ENCODE data around the gene CRACR2B. TPM values are rescaled to one million over a fixed set of nuclear protein-coding genes. Genes with fewer than 3 reads are reported as not detected.

The CRACR2B gene
- total RNA-seq, 1 donor = 0.72 TPM

DNA sequence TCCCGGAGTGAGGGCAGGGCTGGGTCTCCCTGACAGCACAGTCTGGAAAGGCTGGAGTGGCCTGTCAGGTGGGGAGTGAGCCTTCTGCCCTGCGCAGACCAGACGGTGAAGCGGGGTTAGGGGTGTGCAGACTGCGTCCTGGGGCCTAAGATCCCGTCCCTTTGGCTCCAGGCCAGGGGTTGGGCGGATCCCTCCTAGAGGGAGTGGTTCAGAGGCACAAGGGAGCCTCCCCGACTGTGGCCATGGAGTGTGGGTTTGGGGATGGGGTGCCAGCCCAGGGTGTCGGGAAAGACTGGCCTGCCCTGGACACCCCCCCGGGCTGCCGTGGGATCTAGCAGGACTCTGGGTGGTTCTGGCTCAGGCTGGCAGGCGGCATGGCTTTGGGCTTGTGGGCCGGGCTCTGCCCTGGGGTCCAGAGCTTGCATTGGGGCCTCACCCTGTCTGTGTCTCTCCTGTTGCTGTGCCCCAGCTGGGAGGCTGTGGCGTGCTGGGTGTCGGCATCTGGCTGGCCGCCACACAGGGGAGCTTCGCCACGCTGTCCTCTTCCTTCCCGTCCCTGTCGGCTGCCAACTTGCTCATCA, 34.5 kb downstream of the CRACR2B start:
- H3K36me3 ChIP-seq (ENCODE audit: insufficient read depth, low read length) = peaks cover 13% of the 10 kb centered on the region
- no peak overlapping the region for H3K4me2 ChIP-seq (ENCODE audit: insufficient read depth, low read length)
- H3K27me3 ChIP-seq (ENCODE audit: insufficient read depth, low read length) = no peaks in the 10 kb centered on the region
- DNase-seq (ENCODE audit: insufficient read length, low spot score, missing footprints) = no peak
- H3K79me2 ChIP-seq (ENCODE audit: insufficient read depth, low read length) = peaks cover 43% of the 10 kb centered on the region
- TF ChIP-seq, protein P1, sequence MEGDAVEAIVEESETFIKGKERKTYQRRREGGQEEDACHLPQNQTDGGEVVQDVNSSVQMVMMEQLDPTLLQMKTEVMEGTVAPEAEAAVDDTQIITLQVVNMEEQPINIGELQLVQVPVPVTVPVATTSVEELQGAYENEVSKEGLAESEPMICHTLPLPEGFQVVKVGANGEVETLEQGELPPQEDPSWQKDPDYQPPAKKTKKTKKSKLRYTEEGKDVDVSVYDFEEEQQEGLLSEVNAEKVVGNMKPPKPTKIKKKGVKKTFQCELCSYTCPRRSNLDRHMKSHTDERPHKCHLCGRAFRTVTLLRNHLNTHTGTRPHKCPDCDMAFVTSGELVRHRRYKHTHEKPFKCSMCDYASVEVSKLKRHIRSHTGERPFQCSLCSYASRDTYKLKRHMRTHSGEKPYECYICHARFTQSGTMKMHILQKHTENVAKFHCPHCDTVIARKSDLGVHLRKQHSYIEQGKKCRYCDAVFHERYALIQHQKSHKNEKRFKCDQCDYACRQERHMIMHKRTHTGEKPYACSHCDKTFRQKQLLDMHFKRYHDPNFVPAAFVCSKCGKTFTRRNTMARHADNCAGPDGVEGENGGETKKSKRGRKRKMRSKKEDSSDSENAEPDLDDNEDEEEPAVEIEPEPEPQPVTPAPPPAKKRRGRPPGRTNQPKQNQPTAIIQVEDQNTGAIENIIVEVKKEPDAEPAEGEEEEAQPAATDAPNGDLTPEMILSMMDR (IDR thresholded peaks at IDR 0.05; ENCODE audit: extremely low read depth, low read depth, low read length) = no peak
- no peak overlapping the region for H3K27ac ChIP-seq (ENCODE audit: low read depth, low read length)
- no peaks in the 10 kb centered on the region for H3K9me3 ChIP-seq (ENCODE audit: low read depth, low read length)
- H2AFZ ChIP-seq (ENCODE audit: low read length) = no peak overlapping the region
- H4K20me1 ChIP-seq (ENCODE audit: insufficient read depth, low read length) = peaks cover 54% of the 10 kb centered on the region
- H3K4me1 ChIP-seq (ENCODE audit: insufficient read depth, low read length) = peaks cover 7% of the 10 kb centered on the region
- no peak overlapping the region for H3K4me3 ChIP-seq (ENCODE audit: insufficient read depth, low read length)

DNA sequence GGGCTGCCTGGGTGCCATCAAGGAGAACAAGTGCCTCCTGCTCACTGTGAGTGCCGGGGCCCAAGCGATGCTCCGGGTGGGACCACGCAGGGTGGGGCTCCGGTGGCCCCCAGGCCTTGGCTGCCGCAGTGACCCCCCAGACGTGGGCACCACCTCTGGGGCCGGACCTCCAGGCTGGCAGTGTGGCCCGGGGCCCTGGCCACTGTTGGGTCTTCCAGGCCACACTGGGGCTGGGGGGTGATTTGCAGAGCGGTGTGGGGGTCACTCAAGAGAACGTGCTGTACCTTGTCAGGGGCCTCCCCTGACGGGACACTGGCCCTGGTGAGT, 34.9 kb downstream of the CRACR2B start:
- no peak overlapping the region for H3K4me3 ChIP-seq (ENCODE audit: insufficient read depth, low read length)
- H3K4me1 ChIP-seq (ENCODE audit: insufficient read depth, low read length) = peaks cover 7% of the 10 kb centered on the region
- H3K27ac ChIP-seq (ENCODE audit: low read depth, low read length) = no peak overlapping the region
- peaks cover 13% of the 10 kb centered on the region for H3K36me3 ChIP-seq (ENCODE audit: insufficient read depth, low read length)
- no peaks in the 10 kb centered on the region for H3K27me3 ChIP-seq (ENCODE audit: insufficient read depth, low read length)
- DNase-seq (ENCODE audit: insufficient read length, low spot score, missing footprints) = no peak
- H3K4me2 ChIP-seq (ENCODE audit: insufficient read depth, low read length) = no peak overlapping the region
- no peaks in the 10 kb centered on the region for H3K9me3 ChIP-seq (ENCODE audit: low read depth, low read length)
- no peak overlapping the region for H2AFZ ChIP-seq (ENCODE audit: low read length)
- H4K20me1 ChIP-seq (ENCODE audit: insufficient read depth, low read length) = peaks cover 53% of the 10 kb centered on the region
- peaks cover 41% of the 10 kb centered on the region for H3K79me2 ChIP-seq (ENCODE audit: insufficient read depth, low read length)
- TF ChIP-seq, protein P1 (IDR thresholded peaks at IDR 0.05; ENCODE audit: extremely low read depth, low read depth, low read length) = no peak

DNA sequence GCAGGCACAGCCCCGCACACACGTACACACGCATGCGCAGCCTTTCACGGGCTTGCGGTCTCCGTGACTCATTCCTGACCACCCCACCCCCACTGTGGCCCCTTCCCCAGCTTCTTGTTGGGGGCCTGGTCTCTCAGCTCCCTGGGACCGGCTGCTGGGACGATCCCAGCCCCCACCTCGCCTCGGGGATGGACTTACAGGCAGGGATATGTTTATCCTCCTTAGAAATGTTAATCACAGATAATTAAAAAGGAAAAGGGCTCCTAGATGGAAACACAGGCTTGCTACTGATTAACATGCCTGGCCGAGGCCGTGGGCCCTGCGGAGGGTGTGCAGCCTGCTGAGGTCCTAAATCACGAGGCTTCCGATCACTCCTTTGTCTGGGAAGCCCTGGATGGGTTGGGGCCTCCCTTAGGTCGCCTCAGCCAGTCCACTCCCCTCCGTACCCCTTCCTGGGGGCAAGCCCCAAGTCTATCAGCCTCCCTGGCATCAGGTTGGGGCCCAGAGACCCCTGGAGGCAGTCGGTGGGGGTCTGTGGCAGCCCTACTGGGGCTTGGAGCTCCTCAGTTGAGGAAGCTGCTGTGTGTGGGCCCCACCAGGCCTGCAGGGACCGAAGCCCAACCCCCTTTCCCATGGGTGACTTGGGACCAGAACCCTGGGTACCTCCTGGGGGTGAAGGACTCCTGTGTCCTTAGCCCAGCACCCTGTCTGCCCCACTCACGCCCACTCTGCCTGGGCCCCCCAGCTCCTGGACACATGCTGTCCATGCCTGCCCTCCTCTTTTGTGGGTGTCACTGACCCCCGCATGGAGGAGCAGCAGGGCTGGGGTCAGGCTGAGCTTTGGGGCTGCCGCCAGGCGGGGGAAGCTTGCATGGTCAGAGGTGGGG, 35.5 kb downstream of the CRACR2B start:
- H3K4me3 ChIP-seq (ENCODE audit: insufficient read depth, low read length) = no peak overlapping the region
- H3K79me2 ChIP-seq (ENCODE audit: insufficient read depth, low read length) = peaks cover 36% of the 10 kb centered on the region
- peaks cover 14% of the 10 kb centered on the region for H3K36me3 ChIP-seq (ENCODE audit: insufficient read depth, low read length)
- no peak overlapping the region for H3K4me2 ChIP-seq (ENCODE audit: insufficient read depth, low read length)
- H3K4me1 ChIP-seq (ENCODE audit: insufficient read depth, low read length) = peaks cover 7% of the 10 kb centered on the region
- H4K20me1 ChIP-seq (ENCODE audit: insufficient read depth, low read length) = peaks cover 49% of the 10 kb centered on the region
- H3K27me3 ChIP-seq (ENCODE audit: insufficient read depth, low read length) = no peaks in the 10 kb centered on the region
- TF ChIP-seq, protein P1 (IDR thresholded peaks at IDR 0.05; ENCODE audit: extremely low read depth, low read depth, low read length) = no peak
- no peak overlapping the region for H3K27ac ChIP-seq (ENCODE audit: low read depth, low read length)
- H2AFZ ChIP-seq (ENCODE audit: low read length) = no peak overlapping the region
- H3K9me3 ChIP-seq (ENCODE audit: low read depth, low read length) = no peaks in the 10 kb centered on the region
- DNase-seq (ENCODE audit: insufficient read length, low spot score, missing footprints) = no peak
